ENCODE data around the gene NAGPA.

DNA sequence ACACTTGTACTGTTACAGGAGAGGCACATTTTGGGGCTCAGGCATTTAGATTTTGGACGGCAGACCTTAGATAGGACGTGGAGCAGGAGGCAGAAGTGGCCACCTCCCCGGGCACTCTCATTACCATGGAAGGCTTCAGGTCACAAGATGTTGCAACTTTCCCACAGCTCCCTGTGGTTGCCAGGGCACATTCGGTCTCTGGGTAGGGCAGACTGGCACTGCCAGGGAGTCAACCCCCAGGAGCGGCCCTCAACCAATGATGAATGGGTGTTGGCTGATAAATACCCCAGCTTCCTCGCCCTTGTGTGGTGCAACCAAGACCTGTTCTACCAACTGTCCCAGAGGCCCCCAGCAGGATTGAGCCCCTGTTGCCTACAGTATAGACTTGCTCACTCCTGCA is 11.2 kb downstream of the NAGPA start:
- TF ChIP-seq SP1 (IDR thresholded peaks at IDR 0.05): no peak
- TF ChIP-seq FOXM1 (IDR thresholded peaks at IDR 0.05; ENCODE audit: borderline replicate concordance): no peak
- TF ChIP-seq ZNF384 (IDR thresholded peaks at IDR 0.05): no peak
- no peak for TF ChIP-seq L3MBTL2 (conservative IDR thresholded peaks at IDR 0.05)
- no peak for TF ChIP-seq SUZ12 (IDR thresholded peaks at IDR 0.05)
- TF ChIP-seq CTBP1 (IDR thresholded peaks at IDR 0.05; ENCODE audit: borderline replicate concordance): no peak
- TF ChIP-seq TARDBP (IDR thresholded peaks at IDR 0.05): no peak
- TF ChIP-seq HDGF (IDR thresholded peaks at IDR 0.05; ENCODE audit: borderline replicate concordance): no peak
- no peak for TF ChIP-seq FOXA1 (IDR thresholded peaks at IDR 0.05)
- no peak for TF ChIP-seq BHLHE40 (IDR thresholded peaks at IDR 0.05; ENCODE audit: borderline replicate concordance)
